ENCODE results near the gene PPT1. TPM values are rescaled to one million over a fixed set of nuclear protein-coding genes. Genes with fewer than 3 reads are reported as not detected.

The PPT1 gene
- total and polyA plus RNA-seq, 2 experiments from 2014 or later, result 67.4 to 202 TPM

DNA sequence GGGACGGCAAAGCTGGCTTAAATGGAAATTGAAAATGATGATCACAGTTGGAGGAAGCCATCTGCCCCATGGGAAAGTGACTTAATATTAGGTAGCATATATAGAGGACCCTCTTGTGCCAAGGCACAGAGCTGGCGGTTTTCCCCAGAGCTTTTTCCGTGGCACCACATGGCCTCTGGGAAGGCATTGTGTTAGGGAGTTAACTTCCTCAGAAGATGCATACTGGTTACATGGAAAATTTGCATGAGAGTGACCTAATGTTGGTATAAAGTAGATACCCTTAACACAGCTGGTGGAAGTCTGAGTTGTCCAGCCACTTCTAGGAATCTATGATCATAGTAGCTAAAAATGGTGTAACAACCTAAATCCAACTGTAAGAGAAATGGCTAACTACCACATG is 29.2 kb downstream of the PPT1 start:
- Histone ChIP-seq H3K79me2 (replicated peaks; ENCODE audit: insufficient read depth) (no peaks in the 10 kb centered on the region), H4K20me1 (replicated peaks; ENCODE audit: insufficient read depth) (peaks cover 14% of the 10 kb centered on the region), H3K27me3 (ENCODE audit: insufficient read depth) (no peaks in the 10 kb centered on the region), H2AFZ (no peak overlapping the region), H3K27ac (ENCODE audit: low read depth) (no peak overlapping the region), H3F3A (replicated peaks; ENCODE audit: low read depth) (peaks cover 6% of the 10 kb centered on the region; the same call in 1 of the 2 replicates), H3K4me2 (no peak overlapping the region), H3K4me3 (no peak overlapping the region), H3K4me1 (ENCODE audit: insufficient read depth) (no peaks in the 10 kb centered on the region), H3K36me3 (ENCODE audit: insufficient read depth) (peaks cover 79% of the 10 kb centered on the region), H3K9me2 (ENCODE audit: insufficient read depth) (no peaks in the 10 kb centered on the region)
- ATAC-seq (no peak), DNase-seq (ENCODE audit: low spot score) (no peak)
- Mint-ChIP-seq H3K27me3 (ENCODE audit: insufficient read depth, low read depth, poor library complexity) (peaks cover 3% of the 10 kb centered on the region), H3K4me3 (no peak overlapping the region), H3K4me1 (no peaks in the 10 kb centered on the region), H3K9me3 (no peaks in the 10 kb centered on the region), H3K27ac (no peak overlapping the region), H3K36me3 (ENCODE audit: low read depth) (peaks cover 90% of the 10 kb centered on the region)
- TF ChIP-seq, protein P1, sequence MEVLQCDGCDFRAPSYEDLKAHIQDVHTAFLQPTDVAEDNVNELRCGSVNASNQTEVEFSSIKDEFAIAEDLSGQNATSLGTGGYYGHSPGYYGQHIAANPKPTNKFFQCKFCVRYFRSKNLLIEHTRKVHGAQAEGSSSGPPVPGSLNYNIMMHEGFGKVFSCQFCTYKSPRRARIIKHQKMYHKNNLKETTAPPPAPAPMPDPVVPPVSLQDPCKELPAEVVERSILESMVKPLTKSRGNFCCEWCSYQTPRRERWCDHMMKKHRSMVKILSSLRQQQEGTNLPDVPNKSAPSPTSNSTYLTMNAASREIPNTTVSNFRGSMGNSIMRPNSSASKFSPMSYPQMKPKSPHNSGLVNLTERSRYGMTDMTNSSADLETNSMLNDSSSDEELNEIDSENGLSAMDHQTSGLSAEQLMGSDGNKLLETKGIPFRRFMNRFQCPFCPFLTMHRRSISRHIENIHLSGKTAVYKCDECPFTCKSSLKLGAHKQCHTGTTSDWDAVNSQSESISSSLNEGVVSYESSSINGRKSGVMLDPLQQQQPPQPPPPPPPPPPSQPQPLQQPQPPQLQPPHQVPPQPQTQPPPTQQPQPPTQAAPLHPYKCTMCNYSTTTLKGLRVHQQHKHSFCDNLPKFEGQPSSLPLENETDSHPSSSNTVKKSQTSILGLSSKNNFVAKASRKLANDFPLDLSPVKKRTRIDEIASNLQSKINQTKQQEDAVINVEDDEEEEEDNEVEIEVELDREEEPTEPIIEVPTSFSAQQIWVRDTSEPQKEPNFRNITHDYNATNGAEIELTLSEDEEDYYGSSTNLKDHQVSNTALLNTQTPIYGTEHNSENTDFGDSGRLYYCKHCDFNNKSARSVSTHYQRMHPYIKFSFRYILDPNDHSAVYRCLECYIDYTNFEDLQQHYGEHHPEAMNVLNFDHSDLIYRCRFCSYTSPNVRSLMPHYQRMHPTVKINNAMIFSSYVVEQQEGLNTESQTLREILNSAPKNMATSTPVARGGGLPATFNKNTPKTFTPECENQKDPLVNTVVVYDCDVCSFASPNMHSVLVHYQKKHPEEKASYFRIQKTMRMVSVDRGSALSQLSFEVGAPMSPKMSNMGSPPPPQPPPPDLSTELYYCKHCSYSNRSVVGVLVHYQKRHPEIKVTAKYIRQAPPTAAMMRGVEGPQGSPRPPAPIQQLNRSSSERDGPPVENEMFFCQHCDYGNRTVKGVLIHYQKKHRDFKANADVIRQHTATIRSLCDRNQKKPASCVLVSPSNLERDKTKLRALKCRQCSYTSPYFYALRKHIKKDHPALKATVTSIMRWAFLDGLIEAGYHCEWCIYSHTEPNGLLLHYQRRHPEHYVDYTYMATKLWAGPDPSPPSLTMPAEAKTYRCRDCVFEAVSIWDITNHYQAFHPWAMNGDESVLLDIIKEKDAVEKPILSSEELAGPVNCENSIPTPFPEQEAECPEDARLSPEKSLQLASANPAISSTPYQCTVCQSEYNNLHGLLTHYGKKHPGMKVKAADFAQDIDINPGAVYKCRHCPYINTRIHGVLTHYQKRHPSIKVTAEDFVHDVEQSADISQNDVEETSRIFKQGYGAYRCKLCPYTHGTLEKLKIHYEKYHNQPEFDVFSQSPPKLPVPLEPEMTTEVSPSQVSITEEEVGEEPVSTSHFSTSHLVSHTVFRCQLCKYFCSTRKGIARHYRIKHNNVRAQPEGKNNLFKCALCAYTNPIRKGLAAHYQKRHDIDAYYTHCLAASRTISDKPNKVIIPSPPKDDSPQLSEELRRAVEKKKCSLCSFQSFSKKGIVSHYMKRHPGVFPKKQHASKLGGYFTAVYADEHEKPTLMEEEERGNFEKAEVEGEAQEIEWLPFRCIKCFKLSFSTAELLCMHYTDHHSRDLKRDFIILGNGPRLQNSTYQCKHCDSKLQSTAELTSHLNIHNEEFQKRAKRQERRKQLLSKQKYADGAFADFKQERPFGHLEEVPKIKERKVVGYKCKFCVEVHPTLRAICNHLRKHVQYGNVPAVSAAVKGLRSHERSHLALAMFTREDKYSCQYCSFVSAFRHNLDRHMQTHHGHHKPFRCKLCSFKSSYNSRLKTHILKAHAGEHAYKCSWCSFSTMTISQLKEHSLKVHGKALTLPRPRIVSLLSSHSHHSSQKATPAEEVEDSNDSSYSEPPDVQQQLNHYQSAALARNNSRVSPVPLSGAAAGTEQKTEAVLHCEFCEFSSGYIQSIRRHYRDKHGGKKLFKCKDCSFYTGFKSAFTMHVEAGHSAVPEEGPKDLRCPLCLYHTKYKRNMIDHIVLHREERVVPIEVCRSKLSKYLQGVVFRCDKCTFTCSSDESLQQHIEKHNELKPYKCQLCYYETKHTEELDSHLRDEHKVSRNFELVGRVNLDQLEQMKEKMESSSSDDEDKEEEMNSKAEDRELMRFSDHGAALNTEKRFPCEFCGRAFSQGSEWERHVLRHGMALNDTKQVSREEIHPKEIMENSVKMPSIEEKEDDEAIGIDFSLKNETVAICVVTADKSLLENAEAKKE (CRISPR knock-in tag; IDR thresholded peaks at IDR 0.05), result no peak
- TF ChIP-seq CREB1 (CRISPR knock-in tag; IDR thresholded peaks at IDR 0.05; ENCODE audit: low read depth) (no peak), JUNB (IDR thresholded peaks at IDR 0.05; ENCODE audit: unreplicated experiment) (no peak), STAT1 (IDR thresholded peaks at IDR 0.05; ENCODE audit: unreplicated experiment) (no peak), EZH2phosphoT487 (IDR thresholded peaks at IDR 0.05; ENCODE audit: unreplicated experiment) (no peak), NANOG (IDR thresholded peaks at IDR 0.05; ENCODE audit: borderline replicate concordance) (no peak), ZNF114 (CRISPR knock-in tag; IDR thresholded peaks at IDR 0.05) (no peak), POLR2AphosphoS5 (IDR thresholded peaks at IDR 0.05; ENCODE audit: low read depth) (no peak), EZH2 (IDR thresholded peaks at IDR 0.05; ENCODE audit: low read depth, unreplicated experiment) (no peak), ZNF331 (CRISPR knock-in tag; IDR thresholded peaks at IDR 0.05; ENCODE audit: low read depth) (no peak)
- TF ChIP-seq, protein P2, sequence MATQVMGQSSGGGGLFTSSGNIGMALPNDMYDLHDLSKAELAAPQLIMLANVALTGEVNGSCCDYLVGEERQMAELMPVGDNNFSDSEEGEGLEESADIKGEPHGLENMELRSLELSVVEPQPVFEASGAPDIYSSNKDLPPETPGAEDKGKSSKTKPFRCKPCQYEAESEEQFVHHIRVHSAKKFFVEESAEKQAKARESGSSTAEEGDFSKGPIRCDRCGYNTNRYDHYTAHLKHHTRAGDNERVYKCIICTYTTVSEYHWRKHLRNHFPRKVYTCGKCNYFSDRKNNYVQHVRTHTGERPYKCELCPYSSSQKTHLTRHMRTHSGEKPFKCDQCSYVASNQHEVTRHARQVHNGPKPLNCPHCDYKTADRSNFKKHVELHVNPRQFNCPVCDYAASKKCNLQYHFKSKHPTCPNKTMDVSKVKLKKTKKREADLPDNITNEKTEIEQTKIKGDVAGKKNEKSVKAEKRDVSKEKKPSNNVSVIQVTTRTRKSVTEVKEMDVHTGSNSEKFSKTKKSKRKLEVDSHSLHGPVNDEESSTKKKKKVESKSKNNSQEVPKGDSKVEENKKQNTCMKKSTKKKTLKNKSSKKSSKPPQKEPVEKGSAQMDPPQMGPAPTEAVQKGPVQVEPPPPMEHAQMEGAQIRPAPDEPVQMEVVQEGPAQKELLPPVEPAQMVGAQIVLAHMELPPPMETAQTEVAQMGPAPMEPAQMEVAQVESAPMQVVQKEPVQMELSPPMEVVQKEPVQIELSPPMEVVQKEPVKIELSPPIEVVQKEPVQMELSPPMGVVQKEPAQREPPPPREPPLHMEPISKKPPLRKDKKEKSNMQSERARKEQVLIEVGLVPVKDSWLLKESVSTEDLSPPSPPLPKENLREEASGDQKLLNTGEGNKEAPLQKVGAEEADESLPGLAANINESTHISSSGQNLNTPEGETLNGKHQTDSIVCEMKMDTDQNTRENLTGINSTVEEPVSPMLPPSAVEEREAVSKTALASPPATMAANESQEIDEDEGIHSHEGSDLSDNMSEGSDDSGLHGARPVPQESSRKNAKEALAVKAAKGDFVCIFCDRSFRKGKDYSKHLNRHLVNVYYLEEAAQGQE (IDR thresholded peaks at IDR 0.05; ENCODE audit: unreplicated experiment), result no peak
- TF ChIP-seq, protein P3, sequence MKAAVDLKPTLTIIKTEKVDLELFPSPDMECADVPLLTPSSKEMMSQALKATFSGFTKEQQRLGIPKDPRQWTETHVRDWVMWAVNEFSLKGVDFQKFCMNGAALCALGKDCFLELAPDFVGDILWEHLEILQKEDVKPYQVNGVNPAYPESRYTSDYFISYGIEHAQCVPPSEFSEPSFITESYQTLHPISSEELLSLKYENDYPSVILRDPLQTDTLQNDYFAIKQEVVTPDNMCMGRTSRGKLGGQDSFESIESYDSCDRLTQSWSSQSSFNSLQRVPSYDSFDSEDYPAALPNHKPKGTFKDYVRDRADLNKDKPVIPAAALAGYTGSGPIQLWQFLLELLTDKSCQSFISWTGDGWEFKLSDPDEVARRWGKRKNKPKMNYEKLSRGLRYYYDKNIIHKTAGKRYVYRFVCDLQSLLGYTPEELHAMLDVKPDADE (IDR thresholded peaks at IDR 0.05), result no peak
- TF ChIP-seq, protein P4, sequence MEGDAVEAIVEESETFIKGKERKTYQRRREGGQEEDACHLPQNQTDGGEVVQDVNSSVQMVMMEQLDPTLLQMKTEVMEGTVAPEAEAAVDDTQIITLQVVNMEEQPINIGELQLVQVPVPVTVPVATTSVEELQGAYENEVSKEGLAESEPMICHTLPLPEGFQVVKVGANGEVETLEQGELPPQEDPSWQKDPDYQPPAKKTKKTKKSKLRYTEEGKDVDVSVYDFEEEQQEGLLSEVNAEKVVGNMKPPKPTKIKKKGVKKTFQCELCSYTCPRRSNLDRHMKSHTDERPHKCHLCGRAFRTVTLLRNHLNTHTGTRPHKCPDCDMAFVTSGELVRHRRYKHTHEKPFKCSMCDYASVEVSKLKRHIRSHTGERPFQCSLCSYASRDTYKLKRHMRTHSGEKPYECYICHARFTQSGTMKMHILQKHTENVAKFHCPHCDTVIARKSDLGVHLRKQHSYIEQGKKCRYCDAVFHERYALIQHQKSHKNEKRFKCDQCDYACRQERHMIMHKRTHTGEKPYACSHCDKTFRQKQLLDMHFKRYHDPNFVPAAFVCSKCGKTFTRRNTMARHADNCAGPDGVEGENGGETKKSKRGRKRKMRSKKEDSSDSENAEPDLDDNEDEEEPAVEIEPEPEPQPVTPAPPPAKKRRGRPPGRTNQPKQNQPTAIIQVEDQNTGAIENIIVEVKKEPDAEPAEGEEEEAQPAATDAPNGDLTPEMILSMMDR (conservative IDR thresholded peaks at IDR 0.05; ENCODE audit: low read depth in 2 of 2), result no peak
